ENCODE results near the gene GRM7. TPM values are rescaled to one million over a fixed set of nuclear protein-coding genes. Genes with fewer than 3 reads are reported as not detected.

The GRM7 gene
- total and polyA plus RNA-seq, 9 of the 15 experiments (the other 6 are each of a cell fraction or from before 2014, with no cell fraction given), result not detected

- CTCF ChIA-PET (ENCODE audit: low intra/inter-chr PET ratio), result no interaction called here
These were observed 427.2 kb downstream of the GRM7 start for GRCh38 chr3:7288133-7288532.

DNA sequence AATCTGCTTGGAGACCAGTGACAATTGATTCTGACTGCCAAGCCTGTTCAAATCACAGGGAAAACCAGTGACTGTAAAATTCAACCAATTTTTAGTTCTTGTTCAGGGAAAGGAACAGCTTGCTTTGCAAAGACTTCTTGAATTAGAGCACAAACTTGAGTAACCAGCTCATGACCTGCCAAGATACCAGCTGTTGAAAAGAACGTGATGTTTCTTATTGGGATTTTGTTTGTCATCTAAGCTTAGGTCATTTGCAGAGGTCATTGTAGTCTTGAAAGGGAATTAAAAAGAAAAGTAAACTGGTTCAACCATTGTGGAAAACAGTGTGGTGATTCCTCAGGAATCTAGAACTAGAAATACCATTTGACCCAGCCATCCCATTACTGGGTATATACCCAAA is 428.2 kb downstream of the GRM7 start:
- Histone ChIP-seq H4K20me1 (replicated peaks; ENCODE audit: control insufficient read depth, insufficient read depth, low read length) (no peaks in the 10 kb centered on the region), H3K4me1 (replicated peaks in 1 of 2; ENCODE audit: control insufficient read depth in 2 of 2, insufficient read depth in 2 of 2, low read length in 2 of 2) (no peaks in the 10 kb centered on the region), H3K9me1 (ENCODE audit: control insufficient read depth, insufficient read depth, low read length) (no peaks in the 10 kb centered on the region), H3K9ac (ENCODE audit: insufficient read depth in 1 of 2, low read depth in 2 of 2, low read length in 2 of 2) (no peak overlapping the region), H3K4me3 (no peak overlapping the region), H3K9me3 (replicated peaks; ENCODE audit: control insufficient read depth, insufficient read depth, low read depth, low read length) (no peaks in the 10 kb centered on the region), H3K36me3 (ENCODE audit: control insufficient read depth, insufficient read depth, low read length) (no peaks in the 10 kb centered on the region), H3K79me2 (ENCODE audit: control insufficient read depth, insufficient read depth, low read length) (no peaks in the 10 kb centered on the region), H3K27me3 (ENCODE audit: control insufficient read depth in 2 of 2, insufficient read depth in 2 of 2, low read length in 2 of 2) (no peaks in the 10 kb centered on the region), H2AFZ (ENCODE audit: low read depth, low read length) (no peak overlapping the region), H3K4me2 (ENCODE audit: insufficient read depth, low read length) (no peak overlapping the region), H3K27ac (ENCODE audit: extremely low read depth, low read depth, low read length) (no peak overlapping the region)
- ATAC-seq (no peak), FAIRE-seq (no peak), DNase-seq (ENCODE audit: extremely low read depth in 1 of 4, low spot score in 3 of 4) (no peak)
- POLR2A ChIA-PET, result no interaction called here
- intact Hi-C loops (cut with micrococcal nuclease) (no loop called here), in situ Hi-C loops (cut with MboI) (no loop called here)
- CTCF ChIA-PET (ENCODE audit: low intra/inter-chr PET ratio), result no interaction called here
- BruUV-seq (replicated peaks), result no TSS peak
- TF ChIP-seq, protein P1, sequence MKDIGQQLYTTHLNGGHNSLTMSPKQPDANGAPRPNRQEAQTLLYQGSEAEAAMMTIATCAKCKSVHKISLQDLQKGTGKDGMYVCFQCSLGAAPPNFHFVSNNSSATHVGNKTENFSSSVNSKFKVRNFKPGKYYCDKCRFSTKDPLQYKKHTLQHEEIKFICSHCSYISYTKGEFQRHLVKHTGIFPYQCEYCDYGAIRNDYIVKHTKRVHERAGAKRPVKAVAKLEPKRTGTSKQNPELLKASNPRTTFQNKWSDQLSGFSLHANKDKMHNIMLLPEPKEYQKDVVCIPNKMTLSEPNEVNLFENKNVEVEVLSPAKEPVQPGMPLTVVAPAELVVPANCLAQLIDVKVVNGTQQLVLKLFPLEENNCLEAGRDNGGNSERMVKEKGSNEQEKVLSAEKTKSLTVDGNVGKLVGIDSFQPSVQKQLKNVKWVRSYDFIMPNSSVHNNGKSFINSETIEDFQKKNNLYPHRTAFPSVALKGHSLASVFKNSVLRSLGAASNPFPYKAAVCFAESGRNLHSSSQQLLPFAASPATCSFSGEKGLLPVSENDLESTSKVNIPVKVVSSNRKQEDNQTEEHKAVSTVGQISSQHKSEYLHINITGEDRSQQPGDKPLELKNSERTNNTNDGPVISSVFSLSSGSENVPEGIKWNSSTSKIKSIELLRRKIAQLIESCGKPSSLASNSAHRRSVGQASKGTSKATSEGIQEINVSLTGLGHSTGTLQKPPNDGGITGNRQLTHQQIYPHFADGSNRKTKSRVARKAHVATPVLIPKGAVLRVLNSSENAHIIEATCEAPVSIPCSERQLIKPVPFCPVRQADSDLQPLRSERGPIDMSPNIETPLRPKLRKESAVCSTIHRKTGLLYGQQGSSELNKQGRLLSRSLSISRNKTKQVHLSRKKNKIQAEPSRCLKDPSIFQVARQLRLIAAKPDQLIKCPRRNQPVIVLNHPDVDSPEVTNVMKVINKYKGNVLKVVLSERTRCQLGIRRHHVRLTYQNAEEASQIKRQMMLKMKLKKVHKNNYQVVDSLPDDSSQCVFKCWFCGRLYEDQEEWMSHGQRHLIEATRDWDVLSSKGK (CRISPR knock-in tag; IDR thresholded peaks at IDR 0.05), result no peak
- WGBS (ENCODE audit: insufficient coverage, low coverage, missing lambda C conversion rate), result 0% methylated on average over 1 of the region's 1 CpG

More at GRCh38 chr3:7288133-7288532, 427.2 kb downstream of the GRM7 start:
- intact Hi-C loops (cut with micrococcal nuclease) (no loop called here), in situ Hi-C loops (cut with MboI) (no loop called here)
- no TSS peak for BruUV-seq (replicated peaks)
- no peaks in the 10 kb centered on the region for H3K9me1 ChIP-seq (ENCODE audit: control insufficient read depth, insufficient read depth, low read length)
- H3K79me2 ChIP-seq (ENCODE audit: control insufficient read depth, insufficient read depth, low read length), result no peaks in the 10 kb centered on the region
- no peak for ATAC-seq
- no peaks in the 10 kb centered on the region for H4K20me1 ChIP-seq (replicated peaks; ENCODE audit: control insufficient read depth, insufficient read depth, low read length)
- no peak overlapping the region for H3K27ac ChIP-seq (ENCODE audit: extremely low read depth, low read depth, low read length)
- FAIRE-seq, result no peak
- POLR2A ChIA-PET, result no interaction called here
- H3K9me3 ChIP-seq (replicated peaks; ENCODE audit: control insufficient read depth, insufficient read depth, low read depth, low read length), result no peaks in the 10 kb centered on the region
- no peak overlapping the region for H2AFZ ChIP-seq (ENCODE audit: low read depth, low read length)
- H3K9ac ChIP-seq (ENCODE audit: insufficient read depth in 1 of 2, low read depth in 2 of 2, low read length in 2 of 2), result no peak overlapping the region
- H3K36me3 ChIP-seq (ENCODE audit: control insufficient read depth, insufficient read depth, low read length), result no peaks in the 10 kb centered on the region
- TF ChIP-seq, protein P2, sequence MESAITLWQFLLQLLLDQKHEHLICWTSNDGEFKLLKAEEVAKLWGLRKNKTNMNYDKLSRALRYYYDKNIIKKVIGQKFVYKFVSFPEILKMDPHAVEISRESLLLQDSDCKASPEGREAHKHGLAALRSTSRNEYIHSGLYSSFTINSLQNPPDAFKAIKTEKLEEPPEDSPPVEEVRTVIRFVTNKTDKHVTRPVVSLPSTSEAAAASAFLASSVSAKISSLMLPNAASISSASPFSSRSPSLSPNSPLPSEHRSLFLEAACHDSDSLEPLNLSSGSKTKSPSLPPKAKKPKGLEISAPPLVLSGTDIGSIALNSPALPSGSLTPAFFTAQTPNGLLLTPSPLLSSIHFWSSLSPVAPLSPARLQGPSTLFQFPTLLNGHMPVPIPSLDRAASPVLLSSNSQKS (CRISPR knock-in tag; IDR thresholded peaks at IDR 0.05), result no peak
- TF ChIP-seq, protein P3, sequence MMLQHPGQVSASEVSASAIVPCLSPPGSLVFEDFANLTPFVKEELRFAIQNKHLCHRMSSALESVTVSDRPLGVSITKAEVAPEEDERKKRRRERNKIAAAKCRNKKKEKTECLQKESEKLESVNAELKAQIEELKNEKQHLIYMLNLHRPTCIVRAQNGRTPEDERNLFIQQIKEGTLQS (IDR thresholded peaks at IDR 0.05), result no peak
- TF ChIP-seq, protein P3 (CRISPR knock-in tag; conservative IDR thresholded peaks at IDR 0.05), result no peak
- DNase-seq (ENCODE audit: extremely low read depth in 1 of 4, low spot score in 3 of 4), result no peak
- H3K27me3 ChIP-seq (ENCODE audit: control insufficient read depth in 2 of 2, insufficient read depth in 2 of 2, low read length in 2 of 2), result no peaks in the 10 kb centered on the region
- no peaks in the 10 kb centered on the region for H3K4me1 ChIP-seq (replicated peaks in 1 of 2; ENCODE audit: control insufficient read depth in 2 of 2, insufficient read depth in 2 of 2, low read length in 2 of 2)
- H3K4me3 ChIP-seq, result no peak overlapping the region
- WGBS (ENCODE audit: insufficient coverage, low coverage, missing lambda C conversion rate), result 2% methylated on average over 3 of the region's 3 CpGs
- no peak overlapping the region for H3K4me2 ChIP-seq (ENCODE audit: insufficient read depth, low read length)

Data from K562 (cell line).